Inflammatory macrophage (primary cell): ENCODE measurements around the gene C1QTNF6.
"Not testable (repeated sequence)": the region's sequence is repeated elsewhere in the genome, so short reads cannot be mapped to it uniquely, and the experiment has no call there.

Experiments
- DNase-seq, 2 donors: peaks; one replicate each; pipeline ENCODE4 v3.0.0-alpha.2; 2020 to 2022
- total RNA-seq, 18 experiments: gene quantifications; one replicate each; lab custom pipeline; 2026; ENCODE audit warnings: mixed read lengths in 6 of 18, inconsistent platforms in 2 of 18; lab: John Stamatoyannopoulos, UW

Gene C1QTNF6
- 0.23 to 2.3 (median 0.87) reads per million in 18 experiments for total RNA-seq

DNA sequence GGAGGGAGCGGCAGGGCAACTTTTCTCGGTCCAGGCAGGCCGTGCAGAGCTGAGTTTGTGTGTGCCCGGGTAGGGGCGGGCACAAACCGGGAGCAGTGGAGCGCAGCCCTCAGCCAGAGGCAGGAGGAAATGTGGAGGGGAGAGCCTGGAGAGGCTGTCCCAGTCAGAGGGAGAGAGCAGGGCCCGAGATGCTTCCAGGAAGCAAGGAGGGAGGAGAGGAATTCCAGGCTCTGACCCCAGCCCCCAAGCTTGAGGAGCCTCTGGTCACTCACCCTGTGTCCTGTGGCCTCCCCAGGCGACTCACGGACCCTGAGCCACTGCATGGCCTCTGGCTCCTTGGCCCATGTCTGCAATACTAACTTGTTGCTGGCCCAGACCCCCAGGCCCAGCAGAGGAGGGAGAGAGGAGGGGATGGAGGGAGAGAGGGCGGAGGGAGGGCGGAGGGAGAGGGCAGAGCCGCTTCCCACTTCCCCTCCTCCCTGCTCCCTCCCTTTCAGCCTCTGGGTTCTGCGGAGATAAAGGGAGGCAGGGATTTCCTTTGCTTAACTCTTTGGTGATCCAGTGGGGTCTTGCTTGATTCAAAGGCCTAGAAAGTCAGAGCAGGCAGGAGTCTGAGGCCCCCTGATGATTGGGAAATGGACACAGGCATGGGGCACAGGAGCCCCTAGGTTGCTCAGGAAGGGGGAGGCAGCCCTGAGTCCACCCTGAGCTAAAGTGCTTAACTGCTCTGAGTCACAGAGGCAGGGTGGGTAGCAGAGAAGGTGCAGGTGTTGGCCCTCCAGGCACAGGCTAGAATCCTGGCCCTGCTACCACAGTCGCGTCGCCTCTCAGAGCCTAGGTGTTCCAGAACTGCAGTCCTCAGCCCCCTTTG, at the start of gene C1QTNF6:
Gene C1QTNF6 (minus strand): TSS at position 357 of the 871 bp plus-strand sequence. CDS start 34 bp downstream, at position 323.
- no peak for DNase-seq

DNA sequence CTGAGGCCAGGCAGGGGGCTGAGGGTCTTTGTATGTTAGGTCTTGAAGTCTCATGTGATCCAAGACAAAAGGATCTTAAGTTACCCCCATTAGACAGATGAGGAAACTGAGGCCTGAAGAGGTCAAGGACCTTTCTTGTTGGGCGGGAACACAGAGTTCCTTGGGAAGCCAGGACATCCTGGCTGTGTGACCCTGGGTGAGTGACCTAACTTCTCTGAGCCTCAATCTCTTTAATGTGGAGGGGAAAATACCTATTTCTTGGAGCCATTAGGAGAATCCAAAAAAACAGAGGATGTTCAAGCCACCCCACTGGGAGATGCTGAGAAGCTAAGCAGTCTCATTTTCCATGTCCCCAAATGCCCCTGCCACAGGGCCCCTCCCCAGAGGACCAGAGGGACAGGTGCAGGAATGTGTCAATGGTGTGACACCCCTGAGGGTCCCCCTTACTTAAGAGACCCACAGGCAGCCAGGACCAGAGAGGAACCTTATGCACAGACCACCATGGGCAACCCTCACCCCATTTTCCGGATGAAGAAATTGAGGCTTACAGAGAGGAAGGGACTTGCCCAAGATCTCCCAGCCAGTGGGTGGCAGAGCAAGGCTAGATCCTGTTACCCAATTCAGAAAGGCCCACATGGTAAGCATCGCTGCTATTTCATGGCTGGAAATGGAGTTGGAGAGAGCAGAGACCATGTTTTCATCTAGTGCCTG, 48.0 kb upstream of the C1QTNF6 start:
- peak; percentile 86 to 90 for DNase-seq

DNA sequence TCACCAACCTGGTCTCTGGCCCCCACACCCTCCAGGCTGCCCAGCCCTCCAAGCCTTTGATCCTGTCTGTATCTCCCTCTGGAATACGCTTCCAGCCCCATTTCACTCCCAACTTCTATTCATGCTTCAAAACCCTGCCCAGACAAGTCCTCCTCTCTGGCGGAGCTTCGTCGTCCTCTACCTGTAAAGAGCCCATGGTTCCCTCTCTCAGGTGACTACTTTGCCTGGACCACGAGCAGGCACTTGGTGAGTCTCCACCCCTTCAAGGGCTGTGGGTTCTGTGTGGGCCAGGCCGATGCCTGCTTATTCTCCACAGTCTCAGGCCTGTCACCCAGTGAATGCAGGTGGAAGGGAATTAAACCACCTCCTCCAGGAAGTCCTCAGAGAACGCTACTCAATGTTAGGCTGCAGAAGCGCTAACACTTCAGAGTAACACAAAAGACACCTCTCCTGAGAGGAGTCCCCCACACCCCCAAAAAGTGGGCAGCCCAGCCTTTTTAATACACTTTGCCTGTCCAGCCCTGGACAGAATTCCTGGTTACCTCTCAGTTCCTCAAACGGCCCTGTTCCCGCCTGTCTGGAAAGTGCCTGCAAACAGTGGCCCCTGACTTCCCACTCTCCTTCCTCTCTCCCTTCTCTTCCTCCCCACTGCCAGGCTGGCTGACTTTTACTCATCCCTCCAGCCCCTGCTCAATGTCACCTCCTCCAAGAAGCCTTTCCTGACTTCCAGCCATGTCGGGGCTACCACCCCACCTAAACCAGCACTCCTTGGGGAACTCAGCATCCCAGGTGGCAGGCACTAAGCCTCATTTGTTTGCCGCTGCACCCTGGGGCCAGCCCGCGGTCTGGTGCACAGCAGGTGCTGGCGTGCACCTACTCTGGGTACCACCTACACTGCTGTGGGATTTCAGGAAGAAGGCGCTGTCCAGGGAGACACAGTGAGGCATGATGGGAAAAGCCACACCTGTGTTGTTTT, 47.0 kb upstream of the C1QTNF6 start:
- DNase-seq = no peak

DNA sequence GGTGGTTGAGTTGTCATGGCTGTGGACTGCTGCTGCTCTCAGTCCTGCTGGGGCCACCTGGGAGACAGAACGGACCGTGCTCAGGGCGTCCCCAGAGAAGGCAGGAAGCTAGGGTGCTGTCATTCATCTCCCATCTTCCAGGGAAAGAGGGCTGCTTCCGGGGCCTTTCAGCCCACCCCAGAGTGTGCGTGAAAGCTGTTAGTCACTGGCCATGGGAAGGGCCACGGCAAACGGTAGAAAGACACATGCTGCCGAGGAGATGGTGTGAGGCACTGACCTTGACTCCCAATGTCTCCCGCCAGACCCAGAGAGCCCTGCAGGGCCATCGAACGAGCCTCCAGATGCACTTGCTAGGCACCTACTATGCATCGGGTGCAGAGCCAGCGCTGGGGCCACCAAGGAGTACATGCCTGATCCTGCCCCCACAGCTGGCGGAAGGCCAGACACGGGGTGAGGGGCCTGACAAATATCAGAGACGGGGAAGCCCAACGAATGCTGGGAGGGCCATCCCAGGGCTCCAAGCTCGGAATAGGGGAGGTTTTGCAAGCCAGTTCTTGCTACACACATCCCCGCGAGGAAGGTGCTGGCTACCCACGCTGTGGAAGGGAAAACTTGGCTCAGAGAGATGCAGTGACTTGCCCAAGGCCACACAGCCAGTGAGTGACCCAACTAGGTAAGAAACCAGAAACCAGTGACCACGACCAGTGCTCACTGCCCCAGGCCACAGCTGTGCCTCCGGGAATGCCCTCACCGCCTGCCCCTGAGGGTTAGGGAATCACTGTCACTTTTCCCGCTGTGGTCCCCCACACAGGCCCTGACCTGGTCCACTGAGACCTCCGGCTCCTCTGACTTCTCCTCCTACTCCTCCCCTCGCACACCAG, 45.9 kb upstream of the C1QTNF6 start:
- peak; percentile 56 to 74 for DNase-seq

DNA sequence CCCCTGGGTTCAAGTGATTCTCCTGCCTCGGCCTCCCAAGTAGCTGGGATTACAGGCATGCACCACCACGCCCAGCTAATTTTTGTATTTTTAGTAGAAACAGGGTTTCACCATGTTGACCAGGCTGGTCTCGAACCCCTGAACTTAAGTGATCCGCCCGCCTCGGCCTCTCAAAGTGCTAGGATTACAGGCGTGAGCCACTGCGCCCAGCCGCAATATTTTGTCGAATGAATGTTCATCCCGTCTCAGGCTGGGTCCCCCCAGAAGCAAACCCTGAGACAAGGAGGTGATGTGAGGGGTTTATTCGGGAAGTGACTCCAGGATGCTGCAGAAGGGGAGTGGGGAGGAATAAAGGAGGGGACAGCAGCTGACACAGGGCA, 45.3 kb upstream of the C1QTNF6 start:
- DNase-seq = not testable (repeated sequence)

DNA sequence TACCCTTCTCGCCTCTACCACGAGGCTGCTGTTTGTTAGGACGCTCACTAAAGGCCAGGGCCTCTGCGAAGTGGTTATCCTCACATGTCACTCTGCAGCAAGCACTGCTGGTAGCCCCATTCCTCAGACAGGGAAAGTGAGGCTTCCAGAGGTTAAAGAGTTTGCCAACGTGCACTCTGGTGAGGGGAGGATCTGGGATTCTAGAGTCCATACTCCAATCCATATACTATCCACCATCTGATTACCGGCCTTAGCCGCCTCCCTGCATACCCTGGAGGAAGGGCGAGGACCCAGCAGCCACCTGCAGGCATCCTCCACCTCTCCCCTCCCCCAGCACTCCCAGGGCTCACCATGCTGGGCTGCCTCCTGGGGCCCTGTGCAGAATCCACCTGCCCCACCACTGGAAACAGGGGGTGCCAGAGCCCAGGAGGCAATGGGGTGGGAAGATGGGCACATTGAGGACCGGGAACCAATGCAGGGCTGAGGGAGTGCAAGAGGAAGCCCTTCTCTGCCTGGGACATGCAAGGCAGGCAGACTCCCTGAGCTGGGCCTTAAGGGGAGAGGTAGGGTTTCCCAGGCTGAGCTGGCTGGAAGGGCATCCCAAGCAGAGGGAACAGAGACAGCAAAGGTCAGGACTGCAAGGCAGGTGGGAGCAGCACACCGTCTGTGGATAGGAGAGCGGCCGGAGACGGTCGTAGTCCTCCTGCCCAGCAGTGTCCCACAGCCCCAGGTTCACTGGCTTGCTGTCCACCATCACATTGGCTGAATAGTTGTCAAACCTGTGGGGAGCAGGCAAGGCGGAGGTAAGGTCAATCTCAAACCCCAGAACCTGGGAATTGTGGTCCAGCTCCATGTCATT, 44.3 kb upstream of the C1QTNF6 start:
- DNase-seq = no peak

DNA sequence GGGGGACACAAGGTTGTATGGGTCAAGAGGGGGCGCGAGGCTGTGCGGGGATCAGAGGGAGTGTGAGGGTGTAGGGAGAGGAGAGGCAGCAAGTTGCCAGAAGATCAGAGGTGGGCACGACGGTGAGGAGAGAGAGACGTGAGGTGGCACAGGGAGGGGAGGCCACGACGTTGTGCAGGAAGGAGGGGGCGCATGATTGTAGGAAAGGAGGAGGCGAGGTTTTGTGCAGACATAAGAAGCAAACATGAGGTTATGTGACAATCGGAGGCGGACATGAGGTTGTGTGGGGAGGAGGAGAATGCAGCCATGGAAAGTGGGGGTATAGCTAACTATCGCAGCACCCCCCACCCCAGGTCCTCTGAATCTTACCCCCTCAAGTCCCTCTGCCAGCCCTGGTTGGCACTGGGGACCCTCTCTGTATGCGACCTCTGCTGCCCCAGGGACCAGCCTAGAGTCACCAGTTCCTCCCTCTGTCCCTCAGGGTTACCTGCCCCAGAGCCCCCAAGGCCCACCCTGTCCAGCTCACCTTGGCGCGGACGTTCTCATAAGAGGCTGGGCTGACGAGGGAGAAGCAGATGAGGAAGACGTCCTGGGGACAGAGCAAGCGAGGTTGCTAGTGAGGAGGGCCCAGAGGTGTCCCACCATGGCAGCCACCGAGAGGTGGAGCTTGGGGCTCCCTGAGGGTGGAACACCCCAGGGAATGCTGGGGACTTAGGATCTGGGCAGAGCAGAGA, 43.5 kb upstream of the C1QTNF6 start:
- DNase-seq = no peak

DNA sequence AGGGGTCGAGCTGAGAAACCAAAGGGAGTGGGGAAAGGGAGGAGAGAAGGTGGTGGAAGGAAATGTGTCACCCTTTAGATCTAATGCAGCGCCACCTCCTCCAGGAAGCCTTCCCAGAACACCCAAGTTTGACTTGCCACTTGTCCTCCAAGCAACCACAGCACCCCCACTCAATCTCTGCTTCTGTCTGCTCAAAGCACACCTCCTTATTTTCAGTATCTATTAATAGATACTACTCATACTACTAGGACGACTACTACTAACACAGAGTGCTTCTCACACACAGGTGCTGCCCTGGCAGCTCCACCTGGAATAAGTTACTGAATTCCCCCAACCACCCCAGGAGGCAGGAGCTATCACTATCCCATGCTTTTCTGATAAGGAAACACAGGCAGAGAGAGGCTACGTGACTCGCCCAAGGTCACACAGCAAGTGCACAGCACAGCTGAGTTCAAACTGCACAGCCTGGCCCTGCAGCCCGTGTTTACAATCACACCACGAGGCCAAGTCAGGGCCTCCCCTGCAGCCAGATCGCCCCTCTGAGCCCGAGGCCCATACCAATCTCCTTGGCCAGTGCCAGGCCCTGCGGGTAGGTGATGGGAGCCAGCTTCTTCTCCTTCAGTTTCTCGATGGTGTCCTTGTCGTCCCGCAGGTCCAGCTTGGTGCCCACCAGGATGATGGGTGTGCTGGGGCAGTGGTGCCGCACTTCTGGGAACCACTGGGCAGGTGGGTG, 42.8 kb upstream of the C1QTNF6 start:
- peak in 1 of 2 donors; percentile 34 for DNase-seq

DNA sequence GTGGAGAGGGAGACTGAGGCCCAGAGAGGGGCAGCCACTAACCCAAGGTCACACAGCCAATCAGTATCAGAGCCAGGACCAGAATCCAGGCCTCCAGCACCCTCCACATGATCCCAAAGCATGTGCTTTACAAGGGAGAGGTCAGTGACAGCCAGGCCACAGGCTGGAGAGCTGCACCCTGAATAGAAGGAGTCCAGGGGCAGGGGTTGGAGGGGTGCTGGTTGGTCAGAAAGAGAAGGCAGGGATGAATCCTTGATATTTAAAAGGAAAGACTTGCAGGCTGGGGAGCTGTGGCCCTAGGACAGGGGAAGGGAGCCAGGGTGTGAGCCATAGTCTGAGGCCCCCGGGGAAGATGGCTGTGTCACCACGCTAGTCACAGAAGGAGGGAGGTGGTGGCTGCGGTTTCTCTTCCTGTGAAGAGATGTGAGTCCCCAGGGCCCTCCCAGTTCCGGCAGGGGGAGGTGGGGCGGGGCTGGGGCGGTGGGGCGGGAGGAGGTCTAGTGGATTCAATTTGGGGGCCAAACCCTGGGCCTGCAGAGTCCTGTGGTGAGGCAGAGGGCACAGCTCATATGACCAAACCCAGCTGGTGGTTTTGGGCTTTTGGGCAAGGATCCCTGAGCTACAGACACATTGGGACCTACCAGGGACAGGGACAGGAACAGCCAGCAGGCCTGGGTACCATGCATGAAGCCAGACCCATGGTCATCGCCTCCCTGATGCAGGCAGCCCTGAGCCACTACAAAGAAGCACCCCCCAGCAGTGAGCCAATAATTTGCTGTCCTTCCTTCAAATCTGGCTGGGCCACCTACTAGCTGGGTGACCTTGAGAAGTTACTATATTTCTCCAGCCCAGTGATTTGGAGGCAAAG, 42.0 kb upstream of the C1QTNF6 start:
- DNase-seq = peak; percentile 74 to 76

DNA sequence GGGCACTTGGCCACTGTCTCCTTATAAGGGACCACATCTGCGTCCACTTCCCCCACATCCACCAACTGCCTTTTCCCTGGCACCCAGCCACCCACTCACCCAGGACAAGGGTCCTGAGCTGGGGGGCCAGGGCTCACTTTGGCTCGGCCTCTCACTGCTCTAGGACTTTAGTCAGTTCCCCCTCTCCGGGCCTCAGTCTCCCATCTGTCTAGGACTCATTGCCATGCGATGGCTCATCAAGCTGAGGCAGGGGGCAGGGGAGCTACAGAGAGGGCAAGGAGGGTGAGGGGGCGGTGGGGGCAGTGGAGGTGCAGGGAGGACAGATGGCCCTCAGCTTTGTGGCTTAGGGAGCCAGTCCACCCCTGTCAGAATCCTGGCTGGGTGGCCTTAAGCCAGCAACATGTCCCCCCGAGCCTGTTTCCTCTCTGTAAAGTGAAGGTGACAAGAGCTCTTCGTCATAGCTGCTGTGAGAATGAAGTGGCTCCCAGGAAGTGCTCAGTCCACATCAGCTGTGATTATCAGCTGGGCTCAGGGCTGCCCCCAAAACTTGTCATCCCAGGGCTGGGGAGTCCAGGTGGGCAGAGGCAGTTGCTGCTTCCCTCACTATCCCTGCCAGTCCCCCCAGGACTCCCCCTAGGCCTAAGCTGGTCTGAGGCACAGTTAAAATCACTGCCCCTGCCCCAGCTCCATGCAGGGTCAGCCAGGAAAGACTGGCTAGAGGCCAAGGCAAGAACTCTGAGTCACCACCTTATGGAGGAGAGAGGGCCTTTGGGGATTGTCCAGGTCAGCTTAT, 41.2 kb upstream of the C1QTNF6 start:
- DNase-seq = peak in 1 of 2 donors; percentile 28

DNA sequence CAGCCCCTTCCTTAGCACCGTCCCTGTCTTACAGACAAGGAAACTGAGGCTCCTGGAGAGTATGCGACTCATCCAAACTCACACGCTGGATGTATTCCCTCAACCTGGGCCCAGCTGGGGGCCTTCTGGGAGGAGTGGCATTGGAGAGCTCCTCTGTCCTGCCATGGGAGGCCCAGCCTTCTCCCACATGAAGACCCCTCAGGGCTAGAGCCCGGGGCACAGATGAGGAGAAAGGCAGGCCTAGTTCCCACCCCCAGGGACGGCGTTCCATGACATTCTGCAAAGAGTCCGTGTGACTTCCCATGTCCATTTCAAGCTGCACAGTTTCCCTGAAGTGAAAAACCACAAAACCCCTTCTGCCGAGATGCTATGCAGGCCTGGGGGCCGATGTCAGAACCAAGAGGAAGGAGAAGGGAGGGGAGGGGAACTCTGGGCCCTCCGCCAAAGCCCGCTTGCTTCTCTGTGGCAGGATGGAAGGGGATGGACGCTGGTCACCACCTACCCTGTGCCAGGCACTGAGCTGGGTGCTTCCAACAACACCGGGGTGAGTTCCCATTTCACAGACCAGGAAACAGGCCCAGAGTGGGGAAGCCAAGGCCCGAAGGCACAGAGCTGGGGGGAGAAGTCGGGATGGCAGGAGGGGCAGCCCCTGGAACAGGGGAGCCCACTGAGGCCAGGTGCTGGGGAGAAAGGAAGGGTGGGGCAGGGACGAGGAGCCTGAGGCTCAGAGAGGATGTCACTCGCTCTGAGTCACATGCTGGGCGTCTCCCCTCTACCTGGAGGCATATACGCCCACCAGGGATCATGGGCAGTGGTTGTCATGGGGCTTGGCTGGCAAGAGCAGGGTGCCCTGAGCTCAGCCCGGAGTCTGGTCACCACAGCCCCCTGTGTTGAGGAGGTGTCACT, 40.3 kb upstream of the C1QTNF6 start:
- DNase-seq = peak; percentile 47 to 50

DNA sequence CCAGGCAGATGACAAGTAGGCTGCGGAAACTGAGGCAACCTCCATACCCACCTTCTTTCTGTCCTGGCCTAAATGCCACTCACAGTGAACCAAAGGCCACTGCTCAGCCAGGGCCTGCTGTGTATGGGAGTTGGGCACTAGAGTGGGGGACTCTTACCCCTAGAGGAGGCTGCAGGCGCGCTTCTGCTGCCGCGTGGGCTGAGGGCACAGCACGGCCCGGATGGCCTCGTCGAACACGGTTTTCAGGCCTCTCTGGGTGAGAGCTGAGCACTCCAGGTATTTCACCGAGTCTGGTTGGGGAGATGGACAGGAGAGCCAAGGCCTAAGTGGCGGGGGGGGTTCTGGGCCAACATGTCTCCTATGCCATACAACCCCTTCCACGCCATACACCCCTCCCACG, 38.5 kb upstream of the C1QTNF6 start:
- no peak for DNase-seq

DNA sequence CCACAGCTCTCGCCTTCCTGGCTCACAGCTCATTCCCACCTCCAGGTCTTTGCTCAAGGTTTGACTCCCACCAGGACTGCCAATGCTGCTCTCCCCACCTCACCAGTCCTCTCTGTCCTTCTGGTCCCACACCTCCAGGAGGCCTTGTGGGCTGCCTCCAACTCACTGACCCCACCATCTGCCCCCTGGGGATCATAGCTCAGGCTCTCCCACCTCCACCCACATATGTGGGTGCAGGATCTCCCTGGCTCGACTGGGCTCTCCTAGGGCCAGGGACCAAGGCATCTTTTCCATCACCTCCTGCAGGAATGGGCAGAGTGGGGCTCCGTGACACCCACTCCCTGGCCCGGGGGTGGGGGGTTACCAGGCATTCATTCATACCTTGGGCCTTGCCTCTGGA, 38.0 kb upstream of the C1QTNF6 start:
- no peak for DNase-seq

DNA sequence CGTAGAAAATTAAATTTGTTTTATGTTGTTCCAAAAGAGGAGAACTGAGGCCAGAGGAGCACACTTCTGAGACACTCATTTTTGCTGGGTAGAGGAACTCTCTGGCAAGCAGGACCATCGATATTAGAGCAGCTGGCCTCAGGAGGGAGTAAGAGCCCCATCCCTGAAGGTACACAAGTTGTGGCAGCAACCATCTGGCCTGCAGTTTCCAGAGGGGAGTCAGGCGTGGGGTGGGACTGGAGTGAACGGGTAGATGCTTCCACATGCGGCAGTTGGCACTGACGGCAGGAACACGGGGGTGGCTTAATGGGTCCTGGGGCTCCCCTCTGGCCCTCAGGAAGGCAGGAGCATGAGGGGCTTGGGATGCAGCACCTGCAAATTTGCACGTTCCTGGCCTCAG, 37.4 kb upstream of the C1QTNF6 start:
- no peak for DNase-seq

DNA sequence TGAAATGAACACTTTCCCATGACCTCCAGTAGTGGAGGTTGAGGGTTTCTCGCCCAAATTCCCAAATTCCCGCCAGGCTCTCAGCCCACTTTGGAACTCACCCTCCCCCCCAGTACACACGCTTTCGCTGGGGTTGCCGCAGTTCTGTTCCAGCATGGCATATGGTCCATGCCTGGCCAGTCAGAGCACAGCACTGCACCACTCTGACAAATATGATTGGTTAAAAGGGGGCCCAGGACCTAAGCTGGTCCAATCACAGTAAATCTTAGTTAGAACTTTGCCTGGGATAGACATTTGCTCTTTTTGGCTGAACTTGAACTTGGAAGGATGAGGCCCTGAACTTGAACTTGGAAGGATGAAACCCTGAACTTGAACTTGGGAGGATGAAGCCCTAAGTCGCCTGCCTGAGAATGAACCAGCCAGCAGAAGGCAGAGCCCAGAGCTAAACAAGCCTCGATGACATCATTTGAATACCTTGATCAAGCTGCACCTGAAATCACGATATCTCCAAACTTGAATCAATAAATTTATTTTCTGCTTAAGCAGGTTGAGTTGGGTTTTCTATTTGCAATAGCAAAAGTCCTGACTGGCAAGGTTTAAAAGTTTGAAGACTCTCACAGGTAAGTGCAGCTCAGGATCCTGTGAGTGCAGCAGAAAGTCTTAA, 36.8 kb upstream of the C1QTNF6 start:
- no peak for DNase-seq
